H9 (cell line): Measurements from ENCODE around the gene UNC119. TPM values are rescaled to one million over a fixed set of nuclear protein-coding genes. Genes with fewer than 3 reads are reported as not detected.

Experiments
- DNase-seq: peaks from one replicate; pipeline ENCODE4 v3.0.0-alpha.2; 2017
- H2AFZ ChIP-seq: one replicate; pipeline ENCODE4 v1.6.1; 2013; ENCODE audit warnings: mild to moderate bottlenecking, low read length, control low read depth, moderate library complexity
- H2AK5ac ChIP-seq: 2 replicates; pipeline ENCODE4 v1.6.1; 2013; ENCODE audit warnings: low read length, control low read depth, mixed read lengths; ENCODE audit not compliant: insufficient read length
- H2BK120ac ChIP-seq: one replicate; pipeline ENCODE4 v1.6.1; 2013; ENCODE audit warnings: low read depth, mild to moderate bottlenecking, low read length, control low read depth, inconsistent platforms; ENCODE audit not compliant: poor library complexity, severe bottlenecking
- H2BK12ac ChIP-seq: 2 replicates; pipeline ENCODE4 v1.6.1; 2013; ENCODE audit warnings: low read length, control low read depth, mixed read lengths, low read depth; ENCODE audit not compliant: insufficient read length
- H2BK15ac ChIP-seq: 2 replicates; pipeline ENCODE4 v1.6.1; 2013; ENCODE audit warnings: low read depth, low read length, control low read depth
- H2BK20ac ChIP-seq: one replicate; pipeline ENCODE4 v1.6.1; 2013; ENCODE audit warnings: low read depth, mild to moderate bottlenecking, low read length, control low read depth, inconsistent platforms; ENCODE audit not compliant: poor library complexity, severe bottlenecking
- H2BK5ac ChIP-seq: 2 replicates; pipeline ENCODE4 v1.6.1; 2013; ENCODE audit warnings: low read length, control low read depth, mixed read lengths; ENCODE audit not compliant: insufficient read length
- H3K14ac ChIP-seq: 2 replicates; pipeline ENCODE4 v1.6.1; 2013; ENCODE audit warnings: low read length, control low read depth; ENCODE audit not compliant: insufficient read depth
- H3K18ac ChIP-seq: 2 replicates; pipeline ENCODE4 v1.6.1; 2013; ENCODE audit warnings: low read depth, mild to moderate bottlenecking, mixed read lengths, low read length, control low read depth; ENCODE audit not compliant: insufficient read length
- H3K23ac ChIP-seq: 2 replicates; pipeline ENCODE4 v1.6.1; 2013; ENCODE audit warnings: low read length, control low read depth, mixed read lengths, low read depth; ENCODE audit not compliant: insufficient read length
- H3K23me2 ChIP-seq: 2 replicates; pipeline ENCODE4 v1.6.1; 2013; ENCODE audit warnings: low read depth, mild to moderate bottlenecking, mixed read lengths, low read length, control low read depth; ENCODE audit not compliant: insufficient read length, poor library complexity, severe bottlenecking
- H3K27ac ChIP-seq: 2 replicates; pipeline ENCODE4 v1.5.1; 2013; ENCODE audit warnings: low read length, control low read depth, mixed read lengths, low read depth; ENCODE audit not compliant: insufficient read length
- H3K27me3 ChIP-seq: 2 replicates; pipeline ENCODE4 v1.6.1; 2013; ENCODE audit warnings: low read length, control low read depth, inconsistent platforms; ENCODE audit not compliant: insufficient read depth
- H3K4ac ChIP-seq: 2 replicates; pipeline ENCODE4 v1.6.1; 2013; ENCODE audit warnings: low read depth, mild to moderate bottlenecking, control low read depth, inconsistent platforms, low read length, moderate library complexity
- H3K4me1 ChIP-seq: 2 replicates; pipeline ENCODE4 v1.6.1; 2013; ENCODE audit warnings: low read length, control low read depth, inconsistent platforms; ENCODE audit not compliant: insufficient read depth
- H3K4me2 ChIP-seq: 2 replicates; pipeline ENCODE4 v1.6.1; 2013; ENCODE audit warnings: low read length, control low read depth, mixed read lengths; ENCODE audit not compliant: insufficient read length, insufficient read depth
- H3K56ac ChIP-seq: 2 replicates; pipeline ENCODE4 v1.6.1; 2013; ENCODE audit warnings: low read depth, mild to moderate bottlenecking, mixed read lengths, low read length, control low read depth; ENCODE audit not compliant: insufficient read length
- H3K79me1 ChIP-seq: 2 replicates; pipeline ENCODE4 v1.6.1; 2013; ENCODE audit warnings: low read depth, mild to moderate bottlenecking, moderate library complexity, low read length, control low read depth, inconsistent platforms; ENCODE audit not compliant: insufficient read depth, poor library complexity, severe bottlenecking
- H3K79me2 ChIP-seq: 2 replicates; pipeline ENCODE4 v1.6.1; 2013; ENCODE audit warnings: low read length, control low read depth, inconsistent platforms; ENCODE audit not compliant: insufficient read depth
- H3K9ac ChIP-seq: 2 replicates; pipeline ENCODE4 v1.6.1; 2013; ENCODE audit warnings: low read length, control low read depth, mixed read lengths; ENCODE audit not compliant: insufficient read length; ENCODE audit errors: extremely low read depth
- H3K9me3 ChIP-seq: one replicate; pipeline ENCODE4 v1.6.1; 2013; ENCODE audit warnings: low read depth, low read length, inconsistent platforms; ENCODE audit not compliant: control insufficient read depth
- H3T11ph ChIP-seq: one replicate; pipeline ENCODE4 v1.6.1; 2013; ENCODE audit warnings: mild to moderate bottlenecking, low read length, control low read depth, inconsistent platforms
- H4K20me1 ChIP-seq: one replicate; pipeline ENCODE4 v1.6.1; 2013; ENCODE audit not compliant: control insufficient read depth, insufficient read length, insufficient read depth
- H4K5ac ChIP-seq: 2 replicates; pipeline ENCODE4 v1.6.1; 2013; ENCODE audit warnings: low read depth, mild to moderate bottlenecking, mixed read lengths, low read length, control low read depth; ENCODE audit not compliant: insufficient read length
- H4K8ac ChIP-seq: replicated peaks from 2 replicates; pipeline ENCODE4 v1.6.1; 2013; ENCODE audit warnings: low read length, control low read depth, mixed read lengths, low read depth; ENCODE audit not compliant: insufficient read length
- H4K91ac ChIP-seq: 2 replicates; pipeline ENCODE4 v1.6.1; 2013; ENCODE audit warnings: low read depth, mild to moderate bottlenecking, moderate library complexity, mixed read lengths, low read length, control low read depth; ENCODE audit not compliant: insufficient read length
- H3K27ac Mint-ChIP-seq, 3 experiments: 2 replicates in 2 of 3; 3 replicates in 1 of 3; pipeline ENCODE4 v1.8.0; 2020 to 2021; ENCODE audit warnings: mixed read lengths in 3 of 3, mild to moderate bottlenecking in 1 of 3, moderate library complexity in 1 of 3
- H3K27me3 Mint-ChIP-seq: 2 replicates; pipeline ENCODE4 v1.8.0; 2021; ENCODE audit warnings: low read depth, mild to moderate bottlenecking, moderate library complexity, mixed read lengths
- H3K36me3 Mint-ChIP-seq, 3 experiments: 2 replicates in 2 of 3; 3 replicates in 1 of 3; pipeline ENCODE4 v1.8.0; 2020 to 2021; ENCODE audit warnings: low read depth in 3 of 3, mixed read lengths in 3 of 3; ENCODE audit not compliant: insufficient read depth in 1 of 3
- H3K4me1 Mint-ChIP-seq, 2 experiments: 2 replicates each; pipeline ENCODE4 v1.8.0; 2020; ENCODE audit warnings: mixed read lengths in 2 of 2
- H3K4me3 Mint-ChIP-seq, 2 experiments: 2 replicates in 1 of 2; 3 replicates in 1 of 2; pipeline ENCODE4 v1.8.0; 2020 to 2021; ENCODE audit warnings: mild to moderate bottlenecking in 2 of 2, mixed read lengths in 2 of 2, moderate library complexity in 1 of 2
- H3K9me3 Mint-ChIP-seq, 2 experiments: 2 replicates in 1 of 2; 3 replicates in 1 of 2; pipeline ENCODE4 v1.8.0; 2020; ENCODE audit warnings: mild to moderate bottlenecking in 2 of 2, mixed read lengths in 2 of 2, moderate library complexity in 1 of 2
- total RNA-seq: library from RNA; stranded (reverse); gene quantifications from 2 replicates; pipeline ENCODE4 v1.2.1, GENCODE V29; 2021
- TF ChIP-seq, protein P1 (sequence below): fragments of 200-600 bp; sonication (generic); conservative IDR thresholded peaks from 3 replicates; pipeline ENCODE4 v1.8.0; 2021; ENCODE audit warnings: antibody characterized with exemption, mild to moderate bottlenecking

The UNC119 gene
- total RNA-seq, 1 experiment from 2014 or later = 36.9 TPM

DNA sequence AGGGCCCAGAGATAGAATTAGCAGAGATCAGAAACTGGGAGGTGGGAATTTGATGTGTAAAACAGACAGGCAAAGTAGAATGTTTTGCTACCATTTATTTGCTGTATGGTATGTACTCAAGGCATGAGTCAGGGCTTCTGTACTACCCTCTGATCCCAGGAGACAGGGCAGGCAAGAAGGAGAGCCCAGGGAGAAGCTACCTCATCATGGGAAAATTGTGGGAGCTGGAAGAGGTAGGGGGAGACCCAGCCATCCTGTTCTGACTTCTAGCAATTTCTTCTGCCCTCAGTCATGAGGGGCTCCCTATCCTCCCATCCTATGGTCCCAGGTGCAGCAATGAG lies 20.6 kb upstream of the UNC119 start:
- Histone ChIP-seq H4K91ac (no peak overlapping the region), H3K79me2 (no peaks in the 10 kb centered on the region), H3K27me3 (no peaks in the 10 kb centered on the region), H3K4ac (no peak overlapping the region), H2AK5ac (no peak overlapping the region), H2BK5ac (no peak overlapping the region), H2BK15ac (no peak overlapping the region), H3K23me2 (peaks cover 11% of the 10 kb centered on the region), H3K23ac (no peak overlapping the region), H3T11ph (no peak overlapping the region), H2BK20ac (no peak overlapping the region), H3K9me3 (no peaks in the 10 kb centered on the region), H3K79me1 (no peaks in the 10 kb centered on the region), H2BK120ac (no peak overlapping the region), H3K4me1 (no peaks in the 10 kb centered on the region), H3K9ac (no peak overlapping the region), H3K27ac (no peak overlapping the region), H3K4me2 (no peak overlapping the region), H4K20me1 (peaks cover 2% of the 10 kb centered on the region), H3K56ac (no peak overlapping the region), H3K14ac (no peak overlapping the region), H3K18ac (no peak overlapping the region), H2AFZ (no peak overlapping the region), H4K8ac (no peak overlapping the region), H2BK12ac (no peak overlapping the region), H4K5ac (no peak overlapping the region)
- no peak overlapping the region for H3K27ac Mint-ChIP-seq
- peaks cover 11 to 29% (median 29%) of the 10 kb centered on the region in 3 experiments; a peak in 6 of 7 replicates for H3K36me3 Mint-ChIP-seq
- peaks cover 7% of the 10 kb centered on the region for H3K27me3 Mint-ChIP-seq
- H3K4me1 Mint-ChIP-seq = peaks cover 24 to 40% of the 10 kb centered on the region in 2 experiments
- peak overlapping the region in 1 of 2 experiments; percentile 97; a peak in 1 of 5 replicates for H3K4me3 Mint-ChIP-seq
- H3K9me3 Mint-ChIP-seq = no peaks in the 10 kb centered on the region
- DNase-seq = no peak
- TF ChIP-seq, protein P1, sequence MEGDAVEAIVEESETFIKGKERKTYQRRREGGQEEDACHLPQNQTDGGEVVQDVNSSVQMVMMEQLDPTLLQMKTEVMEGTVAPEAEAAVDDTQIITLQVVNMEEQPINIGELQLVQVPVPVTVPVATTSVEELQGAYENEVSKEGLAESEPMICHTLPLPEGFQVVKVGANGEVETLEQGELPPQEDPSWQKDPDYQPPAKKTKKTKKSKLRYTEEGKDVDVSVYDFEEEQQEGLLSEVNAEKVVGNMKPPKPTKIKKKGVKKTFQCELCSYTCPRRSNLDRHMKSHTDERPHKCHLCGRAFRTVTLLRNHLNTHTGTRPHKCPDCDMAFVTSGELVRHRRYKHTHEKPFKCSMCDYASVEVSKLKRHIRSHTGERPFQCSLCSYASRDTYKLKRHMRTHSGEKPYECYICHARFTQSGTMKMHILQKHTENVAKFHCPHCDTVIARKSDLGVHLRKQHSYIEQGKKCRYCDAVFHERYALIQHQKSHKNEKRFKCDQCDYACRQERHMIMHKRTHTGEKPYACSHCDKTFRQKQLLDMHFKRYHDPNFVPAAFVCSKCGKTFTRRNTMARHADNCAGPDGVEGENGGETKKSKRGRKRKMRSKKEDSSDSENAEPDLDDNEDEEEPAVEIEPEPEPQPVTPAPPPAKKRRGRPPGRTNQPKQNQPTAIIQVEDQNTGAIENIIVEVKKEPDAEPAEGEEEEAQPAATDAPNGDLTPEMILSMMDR = no peak
